ENCODE results near the gene CFAP119.

The CFAP119 gene

GRCh38 chr16:30802936-30803335 lies 41.1 kb upstream of the CFAP119 start:
- TF ChIP-seq, protein P1, sequence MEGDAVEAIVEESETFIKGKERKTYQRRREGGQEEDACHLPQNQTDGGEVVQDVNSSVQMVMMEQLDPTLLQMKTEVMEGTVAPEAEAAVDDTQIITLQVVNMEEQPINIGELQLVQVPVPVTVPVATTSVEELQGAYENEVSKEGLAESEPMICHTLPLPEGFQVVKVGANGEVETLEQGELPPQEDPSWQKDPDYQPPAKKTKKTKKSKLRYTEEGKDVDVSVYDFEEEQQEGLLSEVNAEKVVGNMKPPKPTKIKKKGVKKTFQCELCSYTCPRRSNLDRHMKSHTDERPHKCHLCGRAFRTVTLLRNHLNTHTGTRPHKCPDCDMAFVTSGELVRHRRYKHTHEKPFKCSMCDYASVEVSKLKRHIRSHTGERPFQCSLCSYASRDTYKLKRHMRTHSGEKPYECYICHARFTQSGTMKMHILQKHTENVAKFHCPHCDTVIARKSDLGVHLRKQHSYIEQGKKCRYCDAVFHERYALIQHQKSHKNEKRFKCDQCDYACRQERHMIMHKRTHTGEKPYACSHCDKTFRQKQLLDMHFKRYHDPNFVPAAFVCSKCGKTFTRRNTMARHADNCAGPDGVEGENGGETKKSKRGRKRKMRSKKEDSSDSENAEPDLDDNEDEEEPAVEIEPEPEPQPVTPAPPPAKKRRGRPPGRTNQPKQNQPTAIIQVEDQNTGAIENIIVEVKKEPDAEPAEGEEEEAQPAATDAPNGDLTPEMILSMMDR (IDR thresholded peaks at IDR 0.05; ENCODE audit: insufficient read depth, low read length): no peak
- TF ChIP-seq GABPA (IDR thresholded peaks at IDR 0.05; ENCODE audit: low read depth): no peak
- no peak for TF ChIP-seq POLR2AphosphoS5 (IDR thresholded peaks at IDR 0.05; ENCODE audit: low read depth)
- TF ChIP-seq SPI1 (IDR thresholded peaks at IDR 0.05; ENCODE audit: borderline replicate concordance, low read depth): no peak
- TF ChIP-seq REST (IDR thresholded peaks at IDR 0.05; ENCODE audit: insufficient replicate concordance, low read depth): no peak
- DNase-seq (ENCODE audit: low read depth in 1 of 2, low spot score in 1 of 2): no peak
- Histone ChIP-seq H3K4me3 (replicated peaks; ENCODE audit: insufficient read depth, low read length) (no peak overlapping the region), H3K27me3 (ENCODE audit: insufficient read depth, poor library complexity, severe bottlenecking) (no peaks in the 10 kb centered on the region), H3K27ac (replicated peaks) (0 out of 2 replicates have a peak overlapping the region, but pooled peaks have one; percentile 21)

GRCh38 chr16:30797670-30798309 lies 35.9 kb upstream of the CFAP119 start:
- no peaks in the 10 kb centered on the region for H3K27me3 ChIP-seq (ENCODE audit: insufficient read depth, poor library complexity, severe bottlenecking)
- TF ChIP-seq SPI1 (IDR thresholded peaks at IDR 0.05; ENCODE audit: borderline replicate concordance, low read depth) (no peak), REST (IDR thresholded peaks at IDR 0.05; ENCODE audit: insufficient replicate concordance, low read depth) (no peak), GABPA (IDR thresholded peaks at IDR 0.05; ENCODE audit: low read depth) (no peak), POLR2AphosphoS5 (IDR thresholded peaks at IDR 0.05; ENCODE audit: low read depth) (no peak)
- TF ChIP-seq, protein P1 (IDR thresholded peaks at IDR 0.05; ENCODE audit: insufficient read depth, low read length): no peak
- no peak for DNase-seq (ENCODE audit: low read depth in 1 of 2, low spot score in 1 of 2)

DNA sequence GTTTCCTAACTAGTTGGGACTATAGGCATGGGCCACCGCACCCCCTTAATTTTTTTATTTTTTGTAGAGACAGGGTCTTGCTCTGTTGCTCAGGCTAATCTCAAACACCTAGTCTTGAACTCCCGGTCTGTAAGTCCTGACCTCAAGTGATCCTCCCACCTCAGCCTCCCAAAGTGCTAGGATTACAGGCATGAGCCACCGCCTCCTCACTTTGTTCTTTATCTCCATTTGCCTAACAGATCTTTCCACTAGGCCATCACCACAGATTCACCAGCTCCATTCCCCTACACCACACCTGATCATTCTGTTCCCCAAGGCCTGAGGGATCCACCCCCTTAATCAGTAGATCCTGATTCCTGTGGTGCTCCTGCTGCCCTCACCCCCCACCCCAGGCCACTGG lies 32.8 kb upstream of the CFAP119 start:
- H3K27me3 ChIP-seq (ENCODE audit: insufficient read depth, poor library complexity, severe bottlenecking): no peaks in the 10 kb centered on the region
- H3K4me3 ChIP-seq (replicated peaks; ENCODE audit: insufficient read depth, low read length): no peak overlapping the region
- H3K27ac ChIP-seq (replicated peaks): no peak overlapping the region
- TF ChIP-seq SPI1 (IDR thresholded peaks at IDR 0.05; ENCODE audit: borderline replicate concordance, low read depth) (no peak), POLR2AphosphoS5 (IDR thresholded peaks at IDR 0.05; ENCODE audit: low read depth) (no peak), REST (IDR thresholded peaks at IDR 0.05; ENCODE audit: insufficient replicate concordance, low read depth) (no peak), GABPA (IDR thresholded peaks at IDR 0.05; ENCODE audit: low read depth) (no peak)
- TF ChIP-seq, protein P1 (IDR thresholded peaks at IDR 0.05; ENCODE audit: insufficient read depth, low read length): no peak
- no peak for DNase-seq (ENCODE audit: low read depth in 1 of 2, low spot score in 1 of 2)

More at GRCh38 chr16:30797670-30798309, 35.9 kb upstream of the CFAP119 start:
- Histone ChIP-seq H3K4me3 (replicated peaks; ENCODE audit: insufficient read depth, low read length) (no peak overlapping the region), H3K27ac (replicated peaks) (no peak overlapping the region)

Measured in HL-60 (cell line).